ENCODE results near the gene OR52I2.

Gene OR52I2

DNA sequence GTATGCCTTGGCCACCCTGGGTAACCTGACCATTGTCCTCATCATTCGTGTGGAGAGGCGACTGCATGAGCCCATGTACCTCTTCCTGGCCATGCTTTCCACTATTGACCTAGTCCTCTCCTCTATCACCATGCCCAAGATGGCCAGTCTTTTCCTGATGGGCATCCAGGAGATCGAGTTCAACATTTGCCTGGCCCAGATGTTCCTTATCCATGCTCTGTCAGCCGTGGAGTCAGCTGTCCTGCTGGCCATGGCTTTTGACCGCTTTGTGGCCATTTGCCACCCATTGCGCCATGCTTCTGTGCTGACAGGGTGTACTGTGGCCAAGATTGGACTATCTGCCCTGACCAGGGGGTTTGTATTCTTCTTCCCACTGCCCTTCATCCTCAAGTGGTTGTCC, 58.4 kb downstream of the OR52I2 start:
- no peak overlapping the region for H2AFZ ChIP-seq (ENCODE audit: low read length)
- no peaks in the 10 kb centered on the region for H3K79me2 ChIP-seq (ENCODE audit: insufficient read depth, low read length)
- H3K4me2 ChIP-seq (ENCODE audit: low read length), result no peak overlapping the region
- no peaks in the 10 kb centered on the region for H3K9me2 ChIP-seq (ENCODE audit: low read depth, low read length)
- no peaks in the 10 kb centered on the region for H3K36me3 ChIP-seq (ENCODE audit: insufficient read depth, low read length)
- TF ChIP-seq, protein P1, sequence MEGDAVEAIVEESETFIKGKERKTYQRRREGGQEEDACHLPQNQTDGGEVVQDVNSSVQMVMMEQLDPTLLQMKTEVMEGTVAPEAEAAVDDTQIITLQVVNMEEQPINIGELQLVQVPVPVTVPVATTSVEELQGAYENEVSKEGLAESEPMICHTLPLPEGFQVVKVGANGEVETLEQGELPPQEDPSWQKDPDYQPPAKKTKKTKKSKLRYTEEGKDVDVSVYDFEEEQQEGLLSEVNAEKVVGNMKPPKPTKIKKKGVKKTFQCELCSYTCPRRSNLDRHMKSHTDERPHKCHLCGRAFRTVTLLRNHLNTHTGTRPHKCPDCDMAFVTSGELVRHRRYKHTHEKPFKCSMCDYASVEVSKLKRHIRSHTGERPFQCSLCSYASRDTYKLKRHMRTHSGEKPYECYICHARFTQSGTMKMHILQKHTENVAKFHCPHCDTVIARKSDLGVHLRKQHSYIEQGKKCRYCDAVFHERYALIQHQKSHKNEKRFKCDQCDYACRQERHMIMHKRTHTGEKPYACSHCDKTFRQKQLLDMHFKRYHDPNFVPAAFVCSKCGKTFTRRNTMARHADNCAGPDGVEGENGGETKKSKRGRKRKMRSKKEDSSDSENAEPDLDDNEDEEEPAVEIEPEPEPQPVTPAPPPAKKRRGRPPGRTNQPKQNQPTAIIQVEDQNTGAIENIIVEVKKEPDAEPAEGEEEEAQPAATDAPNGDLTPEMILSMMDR (IDR thresholded peaks at IDR 0.05; ENCODE audit: low read length), result no peak
- TF ChIP-seq EZH2 (IDR thresholded peaks at IDR 0.05; ENCODE audit: borderline replicate concordance, low read length), result no peak
- no peak overlapping the region for H3K4me3 ChIP-seq (ENCODE audit: low read depth, low read length, poor library complexity, severe bottlenecking)
- H3K4me1 ChIP-seq (ENCODE audit: insufficient read depth, low read length, severe bottlenecking), result no peaks in the 10 kb centered on the region
- no peak overlapping the region for H3K9ac ChIP-seq (ENCODE audit: low read length)
- H3F3A ChIP-seq (ENCODE audit: insufficient read depth, low read length), result no peaks in the 10 kb centered on the region
- no peaks in the 10 kb centered on the region for H3K27me3 ChIP-seq (ENCODE audit: insufficient read depth, low read length)
- H4K20me1 ChIP-seq (ENCODE audit: insufficient read depth, low read length), result no peaks in the 10 kb centered on the region
- no peaks in the 10 kb centered on the region for H3K9me3 ChIP-seq (ENCODE audit: low read length)
- no peak overlapping the region for H3K27ac ChIP-seq (ENCODE audit: low read depth, low read length, poor library complexity, severe bottlenecking)

DNA sequence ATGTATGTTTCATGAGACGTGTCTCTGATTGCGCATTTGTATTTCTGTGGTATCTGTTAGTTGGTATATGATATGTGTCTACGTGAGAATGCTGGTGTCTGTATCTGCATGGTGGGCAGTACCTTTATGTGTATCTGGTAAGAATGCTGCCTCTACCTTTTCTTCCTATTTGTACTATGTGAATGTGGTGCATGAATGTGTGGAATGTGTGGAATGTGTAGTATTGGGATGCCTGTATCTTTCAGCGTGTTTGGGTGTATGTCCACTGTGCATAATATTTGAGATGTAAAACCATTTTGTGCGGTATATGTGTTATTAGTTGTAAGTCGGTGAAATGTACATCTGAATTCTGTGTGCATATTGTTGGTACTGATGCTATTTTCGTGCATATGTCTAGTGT, 60.0 kb downstream of the OR52I2 start:
- H2AFZ ChIP-seq (ENCODE audit: low read length), result no peak overlapping the region
- H3F3A ChIP-seq (ENCODE audit: insufficient read depth, low read length), result no peaks in the 10 kb centered on the region
- H3K27ac ChIP-seq (ENCODE audit: low read depth, low read length, poor library complexity, severe bottlenecking), result no peak overlapping the region
- H3K4me2 ChIP-seq (ENCODE audit: low read length), result no peak overlapping the region
- H3K79me2 ChIP-seq (ENCODE audit: insufficient read depth, low read length), result no peaks in the 10 kb centered on the region
- no peak overlapping the region for H3K9ac ChIP-seq (ENCODE audit: low read length)
- no peaks in the 10 kb centered on the region for H4K20me1 ChIP-seq (ENCODE audit: insufficient read depth, low read length)
- TF ChIP-seq, protein P1 (IDR thresholded peaks at IDR 0.05; ENCODE audit: low read length), result no peak
- no peak for TF ChIP-seq EZH2 (IDR thresholded peaks at IDR 0.05; ENCODE audit: borderline replicate concordance, low read length)
- no peaks in the 10 kb centered on the region for H3K27me3 ChIP-seq (ENCODE audit: insufficient read depth, low read length)
- H3K4me1 ChIP-seq (ENCODE audit: insufficient read depth, low read length, severe bottlenecking), result no peaks in the 10 kb centered on the region
- no peaks in the 10 kb centered on the region for H3K36me3 ChIP-seq (ENCODE audit: insufficient read depth, low read length)
- no peaks in the 10 kb centered on the region for H3K9me3 ChIP-seq (ENCODE audit: low read length)
- H3K9me2 ChIP-seq (ENCODE audit: low read depth, low read length), result no peaks in the 10 kb centered on the region
- no peak overlapping the region for H3K4me3 ChIP-seq (ENCODE audit: low read depth, low read length, poor library complexity, severe bottlenecking)

DNA sequence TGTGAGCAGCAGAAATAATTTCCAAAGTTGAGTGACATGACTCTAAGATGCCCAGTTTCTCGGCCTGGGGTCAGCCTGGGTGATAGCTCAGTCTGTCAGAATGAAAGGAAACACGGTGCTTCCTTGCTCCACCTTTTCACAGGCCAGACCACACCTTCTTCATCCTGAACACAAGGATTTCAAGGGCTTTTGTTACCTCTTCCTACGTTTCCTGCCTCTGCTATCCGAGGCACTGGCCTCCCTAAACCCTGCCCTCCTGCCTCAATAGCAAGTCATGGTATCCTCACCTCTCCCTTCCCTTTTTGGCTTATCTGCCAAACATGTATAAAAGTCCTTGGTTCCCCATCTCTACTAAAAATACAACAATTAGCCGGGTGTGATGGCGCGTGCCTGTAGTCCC, 60.5 kb downstream of the OR52I2 start:
- no peaks in the 10 kb centered on the region for H3K9me3 ChIP-seq (ENCODE audit: low read length)
- H3F3A ChIP-seq (ENCODE audit: insufficient read depth, low read length), result no peaks in the 10 kb centered on the region
- H3K4me1 ChIP-seq (ENCODE audit: insufficient read depth, low read length, severe bottlenecking), result no peaks in the 10 kb centered on the region
- H3K27me3 ChIP-seq (ENCODE audit: insufficient read depth, low read length), result no peaks in the 10 kb centered on the region
- H2AFZ ChIP-seq (ENCODE audit: low read length), result no peak overlapping the region
- H3K9ac ChIP-seq (ENCODE audit: low read length), result no peak overlapping the region
- H3K27ac ChIP-seq (ENCODE audit: low read depth, low read length, poor library complexity, severe bottlenecking), result no peak overlapping the region
- no peak overlapping the region for H3K4me3 ChIP-seq (ENCODE audit: low read depth, low read length, poor library complexity, severe bottlenecking)
- TF ChIP-seq EZH2 (IDR thresholded peaks at IDR 0.05; ENCODE audit: borderline replicate concordance, low read length), result no peak
- TF ChIP-seq, protein P1 (IDR thresholded peaks at IDR 0.05; ENCODE audit: low read length), result no peak
- no peaks in the 10 kb centered on the region for H4K20me1 ChIP-seq (ENCODE audit: insufficient read depth, low read length)
- no peaks in the 10 kb centered on the region for H3K36me3 ChIP-seq (ENCODE audit: insufficient read depth, low read length)
- H3K4me2 ChIP-seq (ENCODE audit: low read length), result no peak overlapping the region
- H3K79me2 ChIP-seq (ENCODE audit: insufficient read depth, low read length), result no peaks in the 10 kb centered on the region
- H3K9me2 ChIP-seq (ENCODE audit: low read depth, low read length), result no peaks in the 10 kb centered on the region
